Gastrocnemius medialis (tissue), 4 donors: ENCODE data around the gene AKAP12. TPM values are rescaled to one million over a fixed set of nuclear protein-coding genes. Genes with fewer than 3 reads are reported as not detected.

ENCODE experiments used
- ATAC-seq, 2 donors: fragments of 150-250 bp; one replicate each; pipeline ENCODE4 v1.9.1; 2016
- DNase-seq, 2 donors: peaks; one replicate each; pipeline ENCODE4 v3.0.0-alpha.2; 2019
- H3K27ac ChIP-seq, 4 donors: fragments of 200-600 bp; sonication (generic); 1 replicate in 1 of 4; 2 replicates in 3 of 4; pipeline ENCODE4 v1.5.1; 2016 to 2018; ENCODE audit warnings: mild to moderate bottlenecking in 2 of 4, moderate library complexity in 1 of 4
- H3K27me3 ChIP-seq, 3 donors: fragments of 200-600 bp; sonication (generic) in 2 of 3; 1 replicate in 1 of 3; 2 replicates in 2 of 3; pipeline versions ENCODE4 v1.5.1 to v1.6.0; 2016 to 2019; ENCODE audit warnings: mild to moderate bottlenecking in 1 of 3, moderate library complexity in 1 of 3
- H3K36me3 ChIP-seq, 2 donors: fragments of 200-600 bp; sonication (generic) in 1 of 2; one replicate each; pipeline ENCODE4 v1.5.1; 2017 to 2018
- H3K4me1 ChIP-seq, 2 donors: fragments of 200-600 bp; sonication (generic) in 1 of 2; one replicate each; pipeline ENCODE4 v1.5.1; 2016 to 2017; ENCODE audit warnings: mild to moderate bottlenecking in 2 of 2
- H3K4me3 ChIP-seq, 4 donors: fragments of 200-600 bp; sonication (generic) in 3 of 4; 1 replicate in 1 of 4; 2 replicates in 3 of 4; pipeline ENCODE4 v1.5.1; 2016 to 2019; ENCODE audit warnings: mild to moderate bottlenecking in 2 of 4
- H3K9me3 ChIP-seq, 3 donors: fragments of 200-600 bp; sonication (generic) in 2 of 3; 1 replicate in 1 of 3; 2 replicates in 2 of 3; pipeline ENCODE4 v1.5.1; 2016 to 2019
- POLR2A ChIP-seq, 2 donors: fragments of 450-650 bp; IDR thresholded peaks; one replicate each; pipeline ENCODE4 v1.6.1; 2017; ENCODE audit warnings: antibody characterized with exemption in 2 of 2, mild to moderate bottlenecking in 2 of 2, moderate library complexity in 2 of 2
- in situ Hi-C, 4 donors: fragments of 200-750 bp; cut with MboI; loops; one replicate each; pipeline versions ENCODE4 v1.15.0 to v1.8.0; 2017; ENCODE audit warnings: low sequenced_read_pairs in 4 of 4
- intact Hi-C: fragments of 100-400 bp; cut with DNase I; formaldehyde crosslinking; loops from one replicate; pipeline ENCODE4 v1.15.1; 2023; ENCODE audit warnings: low total_unique reads
- total RNA-seq, 4 donors: library from RNA; depleted of rRNA; stranded (reverse); fragments of >200 nt; gene quantifications; one replicate each; pipeline versions ENCODE4 v1.1.0 to v1.2.3, GENCODE V29; 2016
- TF ChIP-seq, protein P1 (sequence below), 5 experiments: fragments of 450-650 bp in 3 of 5; fragments of 200-600 bp in 2 of 5; sonication (generic) in 2 of 5; IDR thresholded peaks in 4 of 5; conservative IDR thresholded peaks in 1 of 5; 1 replicate in 4 of 5; 2 replicates in 1 of 5; pipeline ENCODE4 v1.5.1; 2016 to 2019; ENCODE audit warnings: antibody characterized with exemption in 5 of 5, mild to moderate bottlenecking in 3 of 5, moderate library complexity in 3 of 5

The AKAP12 gene
- total RNA-seq, 4 donors from 2014 or later = 6.4 to 17.3 (median 9.8) TPM

DNA sequence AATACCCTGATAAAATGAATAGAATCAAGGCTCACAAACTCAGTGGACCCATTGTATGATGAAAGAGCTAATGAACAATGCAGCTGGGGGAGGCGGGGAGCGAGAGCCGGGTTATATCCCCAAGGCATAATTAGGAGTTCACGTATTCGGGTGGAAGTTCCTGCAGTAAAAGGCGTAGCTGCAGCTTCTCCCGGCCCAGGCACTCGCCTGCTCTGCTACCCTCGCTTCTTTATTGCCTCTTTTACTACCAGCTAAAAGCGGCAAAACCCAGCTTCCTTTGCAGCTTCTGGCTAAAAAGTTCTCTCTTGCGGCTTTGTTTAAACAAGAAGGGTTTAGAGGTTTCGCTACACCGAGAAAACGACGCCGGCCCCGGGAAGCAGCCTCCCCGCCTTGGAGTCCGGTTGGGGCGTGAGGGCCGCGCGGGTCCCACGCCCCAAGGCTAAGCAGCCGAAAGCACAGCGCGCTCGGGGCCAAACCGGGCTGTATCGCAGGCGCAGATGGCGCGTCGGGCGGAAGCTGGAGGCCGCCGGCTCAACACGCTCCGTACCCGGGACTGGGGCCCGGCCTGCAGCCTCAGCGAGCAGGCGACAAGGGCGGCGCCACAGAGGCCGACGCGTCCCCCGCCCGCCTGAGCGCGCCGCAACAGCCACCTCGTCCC lies 150.0 kb downstream of the AKAP12 start:
- Histone ChIP-seq H3K9me3 (no peaks in the 10 kb centered on the region), H3K4me3 (peak overlapping the region; percentile 81 to 96 (median 91)), H3K4me1 (peaks cover 42 to 51% of the 10 kb centered on the region in 2 donors), H3K27ac (peak overlapping the region; percentile 94 to 100 (median 99)), H3K27me3 (no peaks in the 10 kb centered on the region), H3K36me3 (no peaks in the 10 kb centered on the region)
- DNase-seq = peak; percentile 29 to 60
- in situ Hi-C loops (loop anchor here in 3 of 4 donors (5.0 to 10.0 kb wide), 2 partner anchors 55 to 63 kb away; partner anchors contain the start of gene RMND1 (in 2 of the 3)), intact Hi-C loops (loop anchor here (1.0 to 10.0 kb wide), 4 partner anchors 63 to 1742 kb away; partner anchors contain the start of genes FBXO5, KATNA1, RAET1E and RMND1)
- TF ChIP-seq POLR2A (IDR thresholded peaks at IDR 0.05) = peak; percentile 55 to 79
- TF ChIP-seq, protein P1, sequence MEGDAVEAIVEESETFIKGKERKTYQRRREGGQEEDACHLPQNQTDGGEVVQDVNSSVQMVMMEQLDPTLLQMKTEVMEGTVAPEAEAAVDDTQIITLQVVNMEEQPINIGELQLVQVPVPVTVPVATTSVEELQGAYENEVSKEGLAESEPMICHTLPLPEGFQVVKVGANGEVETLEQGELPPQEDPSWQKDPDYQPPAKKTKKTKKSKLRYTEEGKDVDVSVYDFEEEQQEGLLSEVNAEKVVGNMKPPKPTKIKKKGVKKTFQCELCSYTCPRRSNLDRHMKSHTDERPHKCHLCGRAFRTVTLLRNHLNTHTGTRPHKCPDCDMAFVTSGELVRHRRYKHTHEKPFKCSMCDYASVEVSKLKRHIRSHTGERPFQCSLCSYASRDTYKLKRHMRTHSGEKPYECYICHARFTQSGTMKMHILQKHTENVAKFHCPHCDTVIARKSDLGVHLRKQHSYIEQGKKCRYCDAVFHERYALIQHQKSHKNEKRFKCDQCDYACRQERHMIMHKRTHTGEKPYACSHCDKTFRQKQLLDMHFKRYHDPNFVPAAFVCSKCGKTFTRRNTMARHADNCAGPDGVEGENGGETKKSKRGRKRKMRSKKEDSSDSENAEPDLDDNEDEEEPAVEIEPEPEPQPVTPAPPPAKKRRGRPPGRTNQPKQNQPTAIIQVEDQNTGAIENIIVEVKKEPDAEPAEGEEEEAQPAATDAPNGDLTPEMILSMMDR (IDR thresholded peaks at IDR 0.05 in 4 of 5, conservative IDR thresholded peaks at IDR 0.05 in 1 of 5) = no peak
- peak; percentile 24 to 25 for ATAC-seq

DNA sequence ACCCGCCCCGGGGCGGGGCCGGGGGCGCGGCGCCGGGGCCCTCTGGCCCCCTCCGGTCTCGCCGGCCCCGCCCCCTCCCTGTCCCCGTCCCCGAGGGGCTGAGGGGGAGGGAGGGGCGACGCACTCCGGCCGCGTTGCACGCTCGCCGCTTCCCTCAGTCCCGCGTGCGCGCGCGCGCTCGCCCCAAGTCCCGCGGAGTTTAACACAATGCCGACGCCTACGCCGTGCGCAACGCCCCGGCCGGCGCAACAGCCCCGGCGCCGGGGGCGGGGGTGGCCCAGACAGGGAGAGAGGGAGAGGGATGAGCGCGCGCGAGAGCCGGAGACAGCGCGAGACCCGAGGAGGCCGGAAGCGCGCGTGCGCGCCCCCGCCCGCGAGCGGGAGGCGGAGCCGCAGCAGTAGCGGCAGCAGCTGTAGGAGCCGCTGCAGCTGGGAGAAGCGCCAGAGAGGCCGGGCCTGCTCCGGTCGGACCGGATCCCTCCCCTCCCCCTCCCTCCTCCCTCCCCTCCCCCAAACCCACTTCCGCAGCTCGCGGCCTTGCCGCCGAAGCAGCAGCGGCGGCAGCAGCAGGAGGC lies 150.6 kb downstream of the AKAP12 start:
- H3K27me3 ChIP-seq = no peaks in the 10 kb centered on the region
- peak overlapping the region; percentile 94 to 100 (median 99) for H3K27ac ChIP-seq
- H3K4me3 ChIP-seq = peak overlapping the region; percentile 81 to 96 (median 91)
- in situ Hi-C loops = loop anchor here in 3 of 4 donors (5.0 to 10.0 kb wide), 2 partner anchors 54 to 62 kb away; partner anchors contain the start of gene RMND1 (in 2 of the 3)
- H3K36me3 ChIP-seq = no peaks in the 10 kb centered on the region
- TF ChIP-seq POLR2A (IDR thresholded peaks at IDR 0.05) = peak; percentile 51 to 60
- TF ChIP-seq, protein P1 (IDR thresholded peaks at IDR 0.05 in 4 of 5, conservative IDR thresholded peaks at IDR 0.05 in 1 of 5) = no peak
- no peaks in the 10 kb centered on the region for H3K9me3 ChIP-seq
- intact Hi-C loops = loop anchor here (1.0 to 10.0 kb wide), 4 partner anchors 62 to 1743 kb away; partner anchors contain the start of genes FBXO5, KATNA1, RAET1E and RMND1
- DNase-seq (peak; percentile 93 to 97), ATAC-seq (peak; percentile 78 to 81)
- H3K4me1 ChIP-seq = peaks cover 47 to 52% of the 10 kb centered on the region in 2 donors

DNA sequence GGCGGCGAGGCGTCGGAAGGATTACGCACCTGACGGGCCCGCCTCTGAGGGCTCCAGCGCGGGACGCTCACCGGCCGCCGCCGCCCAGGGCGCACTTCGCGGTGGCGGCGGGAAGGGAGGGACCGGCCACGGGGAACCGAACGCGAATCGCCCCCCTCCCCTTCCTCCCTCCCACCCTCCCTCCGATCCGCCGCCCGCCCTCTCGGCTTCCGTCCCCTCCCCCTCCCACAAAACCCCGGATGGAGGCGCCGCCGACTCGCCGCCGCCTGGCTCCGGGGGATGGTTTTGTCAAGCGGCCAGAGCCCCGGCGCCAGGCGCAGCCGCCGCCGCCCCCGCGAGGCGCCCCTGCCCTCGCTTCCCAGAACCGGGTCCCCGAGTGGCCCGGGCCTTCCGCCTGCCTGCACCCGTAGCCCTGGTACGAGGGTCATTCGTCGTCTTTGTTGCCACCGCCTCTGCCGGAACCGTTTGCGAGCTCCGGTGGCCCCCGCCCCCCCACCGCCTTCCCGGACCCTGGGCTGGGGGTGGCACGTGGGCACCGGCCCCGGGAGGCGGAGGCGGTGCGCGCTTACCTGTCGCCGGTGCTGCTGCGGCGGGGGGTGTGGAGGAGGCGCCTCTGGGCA lies 151.2 kb downstream of the AKAP12 start:
- Histone ChIP-seq H3K27me3 (no peaks in the 10 kb centered on the region), H3K4me3 (peak overlapping the region; percentile 81 to 96 (median 91)), H3K4me1 (peaks cover 53 to 57% of the 10 kb centered on the region in 2 donors), H3K9me3 (no peaks in the 10 kb centered on the region), H3K27ac (peak overlapping the region; percentile 94 to 100 (median 99)), H3K36me3 (no peaks in the 10 kb centered on the region)
- TF ChIP-seq POLR2A (IDR thresholded peaks at IDR 0.05) = peak in 1 of 2 donors; percentile 33
- TF ChIP-seq, protein P1 (IDR thresholded peaks at IDR 0.05 in 4 of 5, conservative IDR thresholded peaks at IDR 0.05 in 1 of 5) = peak in 1 of 5 experiments; percentile 16
- intact Hi-C loops (loop anchor here (1.0 to 10.0 kb wide), 4 partner anchors 61 to 1744 kb away; partner anchors contain the start of genes FBXO5, KATNA1, RAET1E and RMND1), in situ Hi-C loops (loop anchor here in 3 of 4 donors (5.0 to 10.0 kb wide), 2 partner anchors 54 to 61 kb away; partner anchors contain the start of gene RMND1 (in 2 of the 3))
- ATAC-seq (peak; percentile 57 to 60), DNase-seq (peak; percentile 64 to 72)
